ENCODE results near the gene BARX1. TPM values are rescaled to one million over a fixed set of nuclear protein-coding genes. Genes with fewer than 3 reads are reported as not detected.

The BARX1 gene
- total RNA-seq, 4 donors from 2014 or later, result not detected

DNA sequence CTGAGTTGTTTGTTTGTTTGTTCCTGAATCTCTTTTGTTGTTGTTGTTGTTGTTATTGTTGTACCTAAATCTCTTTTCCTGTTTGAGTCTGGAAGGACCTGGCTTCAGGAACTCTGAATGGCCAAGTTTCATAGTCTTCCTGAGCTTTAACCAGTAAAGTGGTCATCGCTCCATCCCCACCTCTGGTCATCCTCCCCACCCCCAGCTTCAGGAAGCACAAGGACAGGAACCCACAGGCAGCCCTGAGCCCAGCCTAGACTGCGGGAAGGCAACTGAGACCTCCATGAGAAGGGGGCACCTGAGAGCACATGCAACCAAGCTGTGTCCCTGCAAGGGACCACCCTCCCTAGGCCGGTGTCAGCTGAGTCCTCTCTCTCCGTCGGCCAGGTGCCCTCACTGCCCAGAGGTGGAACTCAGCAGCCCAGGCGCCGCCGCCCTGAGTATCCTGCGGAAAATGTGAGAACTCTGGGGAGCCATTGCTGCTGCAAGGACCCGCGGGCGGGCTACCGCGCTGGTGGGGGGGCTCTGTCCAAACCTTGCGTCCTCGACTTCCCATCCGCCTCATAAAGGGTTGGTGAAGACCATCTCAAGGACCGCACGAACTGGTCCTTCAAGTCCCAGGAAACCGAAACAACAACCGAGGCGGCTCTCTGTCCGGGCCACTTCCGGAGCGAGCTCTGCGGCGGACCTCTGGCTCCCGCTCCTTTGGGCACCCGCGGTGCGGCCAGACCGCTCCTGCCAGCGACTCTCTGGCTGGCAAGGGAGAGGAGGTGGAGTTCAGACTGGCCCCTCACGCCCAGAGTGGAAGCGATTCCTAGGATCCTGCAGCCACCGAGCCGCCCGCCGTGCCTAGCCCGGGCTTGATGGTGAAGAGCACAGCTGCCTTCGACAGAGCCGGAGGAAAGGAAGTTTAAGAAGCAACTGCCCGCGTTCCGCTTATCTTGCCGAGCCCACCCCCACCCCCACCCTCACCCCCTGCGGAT, 4.2 kb downstream of the BARX1 start:
- WGBS, 2 donors, result 4 to 5% methylated on average over 24 to 32 of the region's 47 CpGs
- intact Hi-C loops (cut with DNase I; ENCODE audit: low total_unique reads), result no loop called here
- peak in 1 of 2 donors; percentile 85 for DNase-seq (ENCODE audit: low spot score in 2 of 2)
- peak overlapping the region; percentile 28 for H3K4me3 ChIP-seq (ENCODE audit: low read depth, poor library complexity, severe bottlenecking)
- no peak for TF ChIP-seq POLR2A (IDR thresholded peaks at IDR 0.05)
- no peak for TF ChIP-seq CTCF (IDR thresholded peaks at IDR 0.05)

DNA sequence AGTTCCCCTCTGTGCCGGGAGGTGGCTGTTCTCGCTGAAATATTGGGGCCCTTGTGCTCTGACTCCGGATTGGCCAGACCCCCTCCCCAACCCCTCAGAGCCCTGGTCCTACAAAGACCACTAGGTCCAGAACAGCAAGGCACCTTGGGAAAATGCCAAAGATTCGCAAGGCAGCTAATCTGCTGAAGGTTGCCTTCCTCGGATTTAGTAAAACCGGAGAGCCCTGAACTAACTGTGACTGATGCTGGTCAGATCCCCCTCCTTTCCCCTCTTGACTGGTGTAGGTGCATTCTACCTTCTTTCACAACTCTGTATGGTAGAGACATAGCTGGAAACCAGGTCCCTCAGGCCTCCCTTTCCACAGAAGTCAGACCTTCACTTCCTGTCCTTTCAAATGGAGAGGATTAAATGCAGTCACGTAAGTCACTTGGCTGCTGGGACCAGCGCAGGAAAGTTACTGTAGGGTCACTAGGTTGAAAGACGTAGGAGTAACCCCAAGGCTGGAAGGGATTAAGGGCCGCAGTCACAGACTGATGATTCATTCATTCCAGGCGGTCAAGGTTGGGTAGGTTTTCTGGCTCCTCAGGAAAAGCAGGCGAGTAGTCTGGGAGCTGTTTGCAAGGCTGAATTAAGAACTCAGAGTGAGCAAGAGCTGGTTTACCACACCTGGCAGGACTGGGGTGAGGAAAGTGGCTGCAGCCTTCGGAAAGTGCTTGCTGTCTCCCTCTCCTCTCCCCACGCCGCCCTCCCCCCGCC, 5.3 kb downstream of the BARX1 start:
- no peak for TF ChIP-seq CTCF (IDR thresholded peaks at IDR 0.05)
- no peak for TF ChIP-seq POLR2A (IDR thresholded peaks at IDR 0.05)
- WGBS, 2 donors, result 20 to 29% methylated on average over 15 of the region's 16 CpGs
- no peak overlapping the region for H3K4me3 ChIP-seq (ENCODE audit: low read depth, poor library complexity, severe bottlenecking)
- intact Hi-C loops (cut with DNase I; ENCODE audit: low total_unique reads), result no loop called here
- DNase-seq (ENCODE audit: low spot score in 2 of 2), result no peak

GRCh38 chr9:93949073-93949693, 6.0 kb downstream of the BARX1 start:
- H3K4me3 ChIP-seq (ENCODE audit: low read depth, poor library complexity, severe bottlenecking), result no peak overlapping the region
- WGBS, 2 donors, result 7 to 14% methylated on average over 29 to 32 of the region's 32 CpGs
- no peak for DNase-seq (ENCODE audit: low spot score in 2 of 2)
- intact Hi-C loops (cut with DNase I; ENCODE audit: low total_unique reads), result no loop called here
- TF ChIP-seq POLR2A (IDR thresholded peaks at IDR 0.05), result no peak
- no peak for TF ChIP-seq CTCF (IDR thresholded peaks at IDR 0.05)

- no peak for DNase-seq (ENCODE audit: low spot score in 2 of 2)
- 2 to 3% methylated on average over 38 to 40 of the region's 40 CpGs for WGBS, 2 donors
- TF ChIP-seq POLR2A (IDR thresholded peaks at IDR 0.05), result no peak
- intact Hi-C loops (cut with DNase I; ENCODE audit: low total_unique reads), result no loop called here
- H3K4me3 ChIP-seq (ENCODE audit: low read depth, poor library complexity, severe bottlenecking), result no peak overlapping the region
These were observed 6.6 kb downstream of the BARX1 start for GRCh38 chr9:93948441-93949072.

DNA sequence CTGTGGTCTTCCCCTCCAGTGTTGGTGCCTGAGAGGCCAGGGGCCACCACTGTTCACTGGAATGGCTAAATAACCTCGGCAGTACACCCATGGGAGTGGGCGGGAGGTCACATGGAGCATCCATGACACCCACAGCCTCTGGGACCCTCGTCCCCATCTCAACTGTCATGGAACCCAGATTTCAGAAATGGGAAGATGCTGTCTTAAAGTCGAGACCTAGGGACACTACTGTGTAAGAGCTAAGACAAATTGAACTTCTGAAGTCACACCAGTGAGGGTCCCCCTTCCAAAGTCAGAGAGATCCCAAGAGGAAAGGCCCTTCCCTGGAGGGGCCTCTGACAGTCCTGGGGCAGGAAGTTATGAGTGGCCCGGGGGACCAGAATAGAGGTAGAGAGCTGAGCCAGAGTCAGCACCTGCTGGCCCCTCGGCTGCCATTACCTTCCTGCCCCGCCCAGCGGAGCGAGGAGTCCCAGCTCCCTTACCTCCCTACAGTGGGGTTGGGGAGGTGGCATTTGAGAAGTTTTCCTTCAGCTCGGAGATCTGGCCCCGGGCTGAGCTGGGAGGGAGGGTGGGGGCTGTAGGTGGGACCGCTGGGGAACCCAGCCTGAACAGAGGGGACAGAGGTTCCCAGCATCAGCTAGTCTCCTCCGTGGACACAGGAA, 7.6 kb downstream of the BARX1 start:
- intact Hi-C loops (cut with DNase I; ENCODE audit: low total_unique reads), result no loop called here
- no peak for DNase-seq (ENCODE audit: low spot score in 2 of 2)
- 11 to 14% methylated on average over 12 to 13 of the region's 13 CpGs for WGBS, 2 donors
- no peak overlapping the region for H3K4me3 ChIP-seq (ENCODE audit: low read depth, poor library complexity, severe bottlenecking)
- no peak for TF ChIP-seq CTCF (IDR thresholded peaks at IDR 0.05)
- no peak for TF ChIP-seq POLR2A (IDR thresholded peaks at IDR 0.05)
